Osteoblast (primary cell): ENCODE measurements around the gene FRZB. TPM values are rescaled to one million over a fixed set of nuclear protein-coding genes. Genes with fewer than 3 reads are reported as not detected.

Experiments used
- DNase-seq: peaks from one replicate; pipeline ENCODE4 v3.0.0; 2011; ENCODE audit warnings: low spot score, mixed read lengths; ENCODE audit not compliant: insufficient read length; ENCODE audit errors: missing footprints
- H2AFZ ChIP-seq: 2 replicates; pipeline ENCODE4 v1.6.0; 2011; ENCODE audit warnings: mild to moderate bottlenecking, low read length
- H3K27ac ChIP-seq: 2 replicates; pipeline ENCODE4 v1.5.1; 2011; ENCODE audit warnings: mild to moderate bottlenecking, low read depth, low read length, moderate library complexity
- H3K27me3 ChIP-seq: 2 replicates; pipeline ENCODE4 v1.6.0; 2012; ENCODE audit warnings: mild to moderate bottlenecking, control low read depth, inconsistent platforms, low read length, moderate library complexity; ENCODE audit not compliant: insufficient read depth
- H3K36me3 ChIP-seq: 2 replicates; pipeline ENCODE4 v1.5.1; 2011; ENCODE audit warnings: mild to moderate bottlenecking, low read length, control low read depth, moderate library complexity; ENCODE audit not compliant: insufficient read depth
- H3K4me1 ChIP-seq: 2 replicates; pipeline ENCODE4 v1.5.1; 2011; ENCODE audit warnings: mild to moderate bottlenecking, low read length, control low read depth, moderate library complexity; ENCODE audit not compliant: insufficient read depth
- H3K4me2 ChIP-seq: 2 replicates; pipeline ENCODE4 v1.6.0; 2011; ENCODE audit warnings: mild to moderate bottlenecking, low read length; ENCODE audit not compliant: insufficient read depth
- H3K4me3 ChIP-seq: fragments of 200-600 bp; sonication (generic); 3 replicates; pipeline ENCODE4 v1.5.1; 2012; ENCODE audit warnings: mild to moderate bottlenecking, low read length, inconsistent platforms; ENCODE audit not compliant: insufficient read depth
- H3K79me2 ChIP-seq: 2 replicates; pipeline ENCODE4 v1.6.0; 2012; ENCODE audit warnings: mild to moderate bottlenecking, low read length, control low read depth, inconsistent platforms; ENCODE audit not compliant: insufficient read depth
- H3K9me3 ChIP-seq: 2 replicates; pipeline ENCODE4 v1.5.1; 2011; ENCODE audit warnings: low read depth, low read length, control low read depth
- H4K20me1 ChIP-seq: 2 replicates; pipeline ENCODE4 v1.6.0; 2012; ENCODE audit warnings: mild to moderate bottlenecking, low read length, control low read depth; ENCODE audit not compliant: insufficient read depth
- total RNA-seq: library from RNA; depleted of rRNA; stranded (reverse); fragments of >200 nt; gene quantifications from 2 replicates; pipeline ENCODE4 v1.2.3, GENCODE V29; 2012
- TF ChIP-seq, protein P1 (sequence below): IDR thresholded peaks from 2 replicates; pipeline ENCODE4 v1.5.1; 2011; ENCODE audit warnings: mild to moderate bottlenecking, low read depth, low read length, moderate library complexity; ENCODE audit errors: extremely low read depth

Gene FRZB
- total RNA-seq, 1 donor: 0.36 TPM

DNA sequence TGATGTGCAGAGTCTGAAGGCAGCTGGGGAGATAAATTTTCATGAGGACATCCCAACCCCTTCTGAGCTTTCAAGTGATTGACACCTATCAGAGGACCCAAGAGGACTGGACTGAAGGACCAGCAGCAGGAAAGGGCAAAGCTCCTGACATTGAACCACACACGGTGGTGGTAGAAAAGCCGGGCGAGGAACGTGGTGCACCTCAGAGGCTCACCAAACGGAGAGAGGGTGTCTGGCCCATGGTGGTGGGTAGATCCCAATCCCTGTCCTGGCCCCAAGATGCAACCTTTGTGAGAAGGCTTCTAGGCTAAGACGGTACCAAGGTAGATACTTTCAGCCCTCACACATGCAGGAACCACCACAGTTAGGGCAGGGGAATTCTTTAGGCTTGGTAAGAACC, 52.1 kb downstream of the FRZB start:
- Histone ChIP-seq H4K20me1 (no peaks in the 10 kb centered on the region), H3K4me1 (no peaks in the 10 kb centered on the region), H3K27ac (no peak overlapping the region), H3K36me3 (no peaks in the 10 kb centered on the region), H3K4me3 (no peak overlapping the region), H2AFZ (no peak overlapping the region), H3K9me3 (no peaks in the 10 kb centered on the region), H3K4me2 (no peak overlapping the region), H3K27me3 (peaks cover 44% of the 10 kb centered on the region), H3K79me2 (no peaks in the 10 kb centered on the region)
- DNase-seq: no peak
- TF ChIP-seq, protein P1, sequence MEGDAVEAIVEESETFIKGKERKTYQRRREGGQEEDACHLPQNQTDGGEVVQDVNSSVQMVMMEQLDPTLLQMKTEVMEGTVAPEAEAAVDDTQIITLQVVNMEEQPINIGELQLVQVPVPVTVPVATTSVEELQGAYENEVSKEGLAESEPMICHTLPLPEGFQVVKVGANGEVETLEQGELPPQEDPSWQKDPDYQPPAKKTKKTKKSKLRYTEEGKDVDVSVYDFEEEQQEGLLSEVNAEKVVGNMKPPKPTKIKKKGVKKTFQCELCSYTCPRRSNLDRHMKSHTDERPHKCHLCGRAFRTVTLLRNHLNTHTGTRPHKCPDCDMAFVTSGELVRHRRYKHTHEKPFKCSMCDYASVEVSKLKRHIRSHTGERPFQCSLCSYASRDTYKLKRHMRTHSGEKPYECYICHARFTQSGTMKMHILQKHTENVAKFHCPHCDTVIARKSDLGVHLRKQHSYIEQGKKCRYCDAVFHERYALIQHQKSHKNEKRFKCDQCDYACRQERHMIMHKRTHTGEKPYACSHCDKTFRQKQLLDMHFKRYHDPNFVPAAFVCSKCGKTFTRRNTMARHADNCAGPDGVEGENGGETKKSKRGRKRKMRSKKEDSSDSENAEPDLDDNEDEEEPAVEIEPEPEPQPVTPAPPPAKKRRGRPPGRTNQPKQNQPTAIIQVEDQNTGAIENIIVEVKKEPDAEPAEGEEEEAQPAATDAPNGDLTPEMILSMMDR: no peak

DNA sequence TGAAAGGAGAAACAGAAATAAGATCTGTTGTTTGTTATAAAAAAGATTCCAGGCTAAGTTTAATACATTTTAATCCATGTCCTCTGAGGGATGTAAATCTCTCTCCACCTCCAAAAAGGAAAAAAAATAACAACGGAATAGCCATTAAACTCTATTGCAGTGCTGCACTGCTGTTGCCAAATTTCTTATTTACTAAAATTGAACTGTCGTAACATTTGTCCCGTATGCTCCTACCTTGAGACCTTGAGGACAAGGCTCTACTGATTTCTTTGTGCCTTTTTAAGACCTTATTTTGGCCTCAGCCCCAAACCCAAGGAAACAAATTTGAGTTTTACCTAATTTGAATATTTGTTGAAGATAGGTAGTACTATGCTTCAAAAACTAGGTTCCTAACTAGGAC, 56.4 kb downstream of the FRZB start:
- H3K79me2 ChIP-seq: no peaks in the 10 kb centered on the region
- no peaks in the 10 kb centered on the region for H3K36me3 ChIP-seq
- no peak for DNase-seq
- peaks cover 56% of the 10 kb centered on the region for H3K27me3 ChIP-seq
- H2AFZ ChIP-seq: no peak overlapping the region
- H3K4me3 ChIP-seq: no peak overlapping the region
- H4K20me1 ChIP-seq: no peaks in the 10 kb centered on the region
- TF ChIP-seq, protein P1: no peak
- H3K4me2 ChIP-seq: no peak overlapping the region
- no peak overlapping the region for H3K27ac ChIP-seq
- no peaks in the 10 kb centered on the region for H3K4me1 ChIP-seq
- H3K9me3 ChIP-seq: no peaks in the 10 kb centered on the region

DNA sequence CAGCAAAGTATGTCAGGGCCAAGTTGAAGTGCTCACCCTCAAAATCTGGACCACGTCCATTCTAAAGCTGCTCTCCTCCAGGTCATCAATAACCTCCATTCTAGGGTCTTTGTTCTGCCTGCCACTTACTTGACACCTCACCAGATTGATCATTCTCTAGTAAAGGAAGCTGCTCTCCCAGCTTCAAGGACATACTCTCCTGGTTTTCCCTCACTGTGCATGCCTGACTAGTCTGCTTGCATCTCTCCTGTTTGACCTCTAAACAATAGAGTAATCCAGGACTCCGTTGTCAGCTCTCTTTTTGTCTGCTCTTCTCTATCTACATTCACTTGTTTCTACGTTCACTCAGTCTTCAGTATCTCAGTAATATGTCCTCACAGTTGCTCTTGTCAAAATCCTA, 59.1 kb downstream of the FRZB start:
- Histone ChIP-seq H4K20me1 (no peaks in the 10 kb centered on the region), H3K79me2 (no peaks in the 10 kb centered on the region), H3K27me3 (peaks cover 34% of the 10 kb centered on the region), H3K4me2 (no peak overlapping the region), H3K4me3 (no peak overlapping the region), H3K9me3 (no peaks in the 10 kb centered on the region), H3K27ac (no peak overlapping the region), H3K36me3 (no peaks in the 10 kb centered on the region), H2AFZ (no peak overlapping the region), H3K4me1 (no peaks in the 10 kb centered on the region)
- TF ChIP-seq, protein P1: no peak
- DNase-seq: no peak

DNA sequence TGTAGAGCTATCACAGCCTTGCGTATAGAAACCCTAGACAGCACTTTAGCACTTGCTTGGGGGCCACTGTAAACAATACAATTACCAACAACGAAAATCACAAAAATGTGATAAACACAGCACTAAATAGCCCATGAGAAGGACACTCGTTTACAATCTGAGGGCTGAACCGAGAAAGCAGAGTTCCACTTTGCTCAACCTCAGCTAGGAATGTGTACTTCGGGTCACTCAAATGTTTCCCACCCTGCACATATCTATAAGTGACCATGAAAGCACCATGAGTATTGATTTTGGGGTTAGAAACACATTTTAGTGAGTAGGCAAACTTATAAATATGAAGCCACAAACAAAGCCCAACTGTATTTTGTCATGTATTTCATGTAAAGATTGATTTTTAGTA, 62.3 kb downstream of the FRZB start:
- Histone ChIP-seq H4K20me1 (no peaks in the 10 kb centered on the region), H3K4me2 (no peak overlapping the region), H3K27me3 (peaks cover 22% of the 10 kb centered on the region), H3K27ac (no peak overlapping the region), H3K4me1 (no peaks in the 10 kb centered on the region), H3K79me2 (no peaks in the 10 kb centered on the region), H3K9me3 (no peaks in the 10 kb centered on the region), H2AFZ (no peak overlapping the region), H3K36me3 (no peaks in the 10 kb centered on the region), H3K4me3 (no peak overlapping the region)
- no peak for DNase-seq
- TF ChIP-seq, protein P1: no peak
